Testis (tissue), 2 donors: ENCODE measurements around the gene SH2D6.

Experiments
- POLR2A ChIP-seq: fragments of 450-650 bp; IDR thresholded peaks from one replicate; pipeline ENCODE4 v1.6.1; 2017; ENCODE audit warnings: antibody characterized with exemption, mild to moderate bottlenecking, moderate library complexity
- TF ChIP-seq, protein P1 (sequence below), 3 experiments: fragments of 450-650 bp in 2 of 3; fragments of 200-600 bp in 1 of 3; sonication (generic) in 1 of 3; IDR thresholded peaks; one replicate each; pipeline ENCODE4 v1.5.1; 2016 to 2019; ENCODE audit warnings: antibody characterized with exemption in 3 of 3, mild to moderate bottlenecking in 2 of 3, moderate library complexity in 1 of 3

DNA sequence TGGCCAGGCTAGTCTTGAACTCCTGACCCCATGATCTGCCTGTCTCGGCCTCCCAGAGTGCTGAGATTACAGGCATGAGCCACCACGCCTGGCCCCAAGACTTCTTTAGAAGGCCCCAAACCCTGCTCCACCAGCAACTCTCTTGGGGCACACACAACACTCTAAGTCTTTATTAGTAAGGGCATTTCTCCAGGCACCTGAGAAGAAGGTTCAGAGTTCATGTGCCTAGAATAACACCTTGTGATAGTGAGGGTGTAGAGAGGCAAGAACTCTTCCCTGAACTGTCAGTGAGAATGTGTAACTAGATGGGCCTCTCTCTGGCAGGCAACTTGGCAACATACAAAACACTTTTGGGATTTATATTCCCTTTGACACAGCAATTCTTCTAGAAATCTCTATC, 43.8 kb downstream of the SH2D6 start:
- TF ChIP-seq POLR2A: no peak
- TF ChIP-seq, protein P1, sequence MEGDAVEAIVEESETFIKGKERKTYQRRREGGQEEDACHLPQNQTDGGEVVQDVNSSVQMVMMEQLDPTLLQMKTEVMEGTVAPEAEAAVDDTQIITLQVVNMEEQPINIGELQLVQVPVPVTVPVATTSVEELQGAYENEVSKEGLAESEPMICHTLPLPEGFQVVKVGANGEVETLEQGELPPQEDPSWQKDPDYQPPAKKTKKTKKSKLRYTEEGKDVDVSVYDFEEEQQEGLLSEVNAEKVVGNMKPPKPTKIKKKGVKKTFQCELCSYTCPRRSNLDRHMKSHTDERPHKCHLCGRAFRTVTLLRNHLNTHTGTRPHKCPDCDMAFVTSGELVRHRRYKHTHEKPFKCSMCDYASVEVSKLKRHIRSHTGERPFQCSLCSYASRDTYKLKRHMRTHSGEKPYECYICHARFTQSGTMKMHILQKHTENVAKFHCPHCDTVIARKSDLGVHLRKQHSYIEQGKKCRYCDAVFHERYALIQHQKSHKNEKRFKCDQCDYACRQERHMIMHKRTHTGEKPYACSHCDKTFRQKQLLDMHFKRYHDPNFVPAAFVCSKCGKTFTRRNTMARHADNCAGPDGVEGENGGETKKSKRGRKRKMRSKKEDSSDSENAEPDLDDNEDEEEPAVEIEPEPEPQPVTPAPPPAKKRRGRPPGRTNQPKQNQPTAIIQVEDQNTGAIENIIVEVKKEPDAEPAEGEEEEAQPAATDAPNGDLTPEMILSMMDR (IDR thresholded peaks at IDR 0.05): no peak
